GM04504 (cell line): Measurements from ENCODE around the gene TRAF6.
"Not testable (repeated sequence)": the region's sequence is repeated elsewhere in the genome, so short reads cannot be mapped to it uniquely, and the experiment has no call there.

Experiments
- DNase-seq: peaks from one replicate; pipeline ENCODE4 v3.0.0-alpha.2; 2012; ENCODE audit warnings: low read depth

Gene TRAF6

DNA sequence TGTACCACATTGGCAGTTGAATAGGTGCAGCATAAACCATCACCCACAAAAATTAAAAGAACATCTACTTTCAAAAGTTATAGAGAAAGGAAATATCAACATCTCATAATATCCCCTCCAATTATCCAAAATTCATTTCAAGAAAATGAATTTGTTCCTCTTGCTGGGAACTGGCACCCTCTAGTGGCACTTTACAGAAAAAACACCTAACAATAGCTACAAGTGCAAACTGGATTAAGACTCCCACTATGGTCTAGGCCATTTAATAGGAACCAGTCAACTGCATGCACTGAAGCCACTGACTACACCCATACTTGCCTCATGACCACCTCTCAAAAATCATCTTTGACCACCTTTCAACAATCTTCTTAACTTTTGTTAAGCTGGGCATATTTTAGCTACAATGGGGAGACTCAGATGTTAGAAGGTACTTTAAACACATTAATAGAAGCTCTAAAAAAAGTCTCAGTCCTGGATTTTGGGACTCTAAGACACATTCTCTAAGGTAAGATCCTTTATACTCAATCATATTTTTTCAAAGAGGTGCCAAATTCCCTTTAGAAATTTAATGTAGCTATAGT is 17.3 kb downstream of the TRAF6 start:
- no peak for DNase-seq

DNA sequence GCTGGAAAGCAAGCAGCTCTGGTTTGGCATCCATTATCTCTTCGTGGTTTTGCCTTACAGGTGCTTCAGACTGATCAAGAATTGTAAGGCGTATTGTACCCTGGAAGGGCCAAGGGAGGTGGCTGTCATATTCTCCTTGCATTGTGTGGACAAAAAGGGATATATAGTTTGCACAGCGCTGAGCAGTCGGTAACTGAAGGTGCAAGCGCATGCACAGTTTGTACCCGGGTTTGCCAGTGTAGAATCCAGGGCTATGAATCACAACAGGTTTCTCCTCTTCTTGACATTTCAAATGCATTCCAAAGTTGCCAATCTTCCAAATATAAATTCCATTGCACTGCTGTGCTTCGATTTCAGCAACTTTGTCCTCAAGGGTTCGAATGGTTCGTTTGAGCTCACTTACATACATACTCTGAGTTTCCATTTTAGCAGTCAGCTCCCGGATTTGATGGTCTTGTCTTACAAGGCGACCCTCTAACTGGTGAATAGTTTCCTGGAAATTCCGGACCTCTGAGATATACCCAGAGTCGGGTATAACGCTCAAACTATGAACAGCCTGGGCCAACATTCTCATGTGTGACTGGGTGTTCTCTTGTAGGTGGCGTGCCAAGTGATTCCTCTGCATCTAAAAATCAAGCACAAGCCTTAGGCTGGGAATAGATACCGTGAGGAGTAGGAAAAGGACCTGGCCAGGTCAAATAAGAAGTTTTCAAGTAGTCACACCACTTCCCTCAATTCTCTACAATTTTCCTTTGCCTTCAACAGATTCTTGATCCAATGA is 19.9 kb downstream of the TRAF6 start:
- DNase-seq: no peak

DNA sequence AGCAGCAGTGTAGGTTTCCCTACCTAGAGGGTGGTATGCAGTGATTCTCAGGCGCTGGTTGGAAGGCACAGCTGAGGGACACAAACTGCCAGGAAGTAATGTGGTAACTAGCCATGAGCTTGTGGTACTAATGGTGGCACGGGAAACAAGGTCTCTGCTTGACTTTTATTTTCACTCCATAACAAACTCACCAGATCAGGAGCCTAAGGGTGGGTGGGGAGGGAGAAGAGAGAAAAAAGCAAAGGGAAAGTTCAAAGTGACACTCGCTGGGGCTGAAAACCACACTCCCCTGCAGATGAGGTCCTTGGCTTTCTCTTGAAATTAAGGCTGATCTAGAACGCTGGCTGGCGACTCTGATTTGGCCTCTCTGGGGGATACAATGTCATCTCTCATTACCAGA is 22.0 kb downstream of the TRAF6 start:
- no peak for DNase-seq

DNA sequence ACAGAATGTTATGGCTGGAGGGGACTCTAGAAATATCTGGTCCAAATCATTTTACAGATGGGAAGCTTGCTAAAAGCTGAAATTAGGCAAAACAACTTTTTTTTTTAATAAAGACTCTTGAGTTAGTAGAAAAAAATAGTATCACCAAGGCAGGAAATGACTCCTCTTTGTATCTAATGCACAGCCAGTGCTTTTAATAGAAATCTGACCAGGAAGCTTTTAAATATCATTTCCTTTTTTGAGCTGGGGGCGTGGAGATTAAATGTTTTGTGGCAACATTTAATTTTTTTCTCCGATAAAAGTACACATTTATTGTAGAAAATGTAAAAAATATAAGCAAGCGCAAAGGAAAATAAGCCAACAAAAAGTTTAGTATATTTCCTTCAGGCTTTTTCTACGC is 22.5 kb downstream of the TRAF6 start:
- DNase-seq: no peak

DNA sequence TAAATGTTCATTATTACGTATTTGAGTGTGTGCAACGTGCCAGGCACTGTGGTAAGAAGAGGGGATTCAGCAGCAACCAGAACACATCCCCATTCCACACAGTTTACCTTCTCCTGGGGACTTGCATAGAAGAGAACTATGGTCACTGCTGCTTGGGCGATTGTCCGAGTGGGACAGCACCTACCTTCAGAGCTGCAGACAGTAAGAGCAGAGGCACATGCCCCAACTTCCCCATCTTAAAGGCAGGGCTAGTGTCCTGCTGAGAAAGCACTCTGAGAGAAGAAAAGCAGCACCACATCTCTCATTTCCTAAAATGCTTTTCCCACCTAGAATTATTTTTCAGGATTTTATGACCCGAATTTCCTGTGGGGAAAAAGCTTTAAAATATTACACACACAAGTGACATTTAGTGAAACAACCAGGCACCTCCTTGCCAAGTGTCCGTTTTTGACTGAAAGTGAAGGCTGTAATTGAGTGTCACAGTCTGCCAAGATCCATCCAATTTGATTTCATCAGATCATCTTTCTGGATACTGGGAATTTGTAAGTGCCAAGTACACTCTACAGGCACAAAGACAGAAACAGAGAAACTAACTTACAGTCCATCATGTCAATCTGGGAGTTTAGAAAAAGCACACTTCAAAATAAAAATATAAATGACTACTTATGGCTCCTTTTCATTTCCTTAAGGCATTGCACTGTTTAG is 24.6 kb downstream of the TRAF6 start:
- no peak for DNase-seq

DNA sequence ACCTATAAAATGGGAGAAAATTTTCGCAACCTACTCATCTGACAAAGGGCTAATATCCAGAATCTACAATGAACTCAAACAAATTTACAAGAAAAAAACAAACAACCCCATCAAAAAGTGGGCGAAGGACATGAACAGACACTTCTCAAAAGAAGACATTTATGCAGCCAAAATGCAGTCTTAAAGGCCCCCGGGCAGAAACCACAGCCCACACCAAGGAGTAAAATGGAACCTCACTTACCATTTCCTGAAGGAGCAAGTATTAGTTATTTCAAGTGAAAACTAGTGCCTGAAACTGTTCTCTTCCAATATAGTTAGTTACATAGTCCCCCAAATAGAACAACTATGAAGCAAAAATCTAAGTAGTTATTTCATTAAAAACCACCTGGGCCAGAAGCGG is 27.0 kb downstream of the TRAF6 start:
- DNase-seq: not testable (repeated sequence)

DNA sequence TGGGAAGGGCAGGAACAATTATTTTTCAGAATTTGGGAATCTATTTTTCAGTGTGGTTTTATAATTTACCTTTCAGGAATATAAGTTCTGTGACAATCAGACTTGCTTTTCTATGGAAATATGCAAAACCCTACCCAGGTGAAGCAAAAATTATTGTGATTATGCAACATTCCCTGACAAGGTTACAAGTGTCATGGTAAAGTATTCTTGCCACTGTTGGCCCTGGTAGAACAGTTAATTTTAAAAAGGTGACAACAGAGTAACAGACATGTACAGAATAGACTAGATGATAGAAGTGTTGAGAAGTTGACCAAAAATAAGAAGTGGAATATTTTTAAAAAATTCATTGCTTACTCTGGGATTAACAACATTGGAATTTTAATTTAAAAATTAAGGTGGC is 29.2 kb downstream of the TRAF6 start:
- no peak for DNase-seq

DNA sequence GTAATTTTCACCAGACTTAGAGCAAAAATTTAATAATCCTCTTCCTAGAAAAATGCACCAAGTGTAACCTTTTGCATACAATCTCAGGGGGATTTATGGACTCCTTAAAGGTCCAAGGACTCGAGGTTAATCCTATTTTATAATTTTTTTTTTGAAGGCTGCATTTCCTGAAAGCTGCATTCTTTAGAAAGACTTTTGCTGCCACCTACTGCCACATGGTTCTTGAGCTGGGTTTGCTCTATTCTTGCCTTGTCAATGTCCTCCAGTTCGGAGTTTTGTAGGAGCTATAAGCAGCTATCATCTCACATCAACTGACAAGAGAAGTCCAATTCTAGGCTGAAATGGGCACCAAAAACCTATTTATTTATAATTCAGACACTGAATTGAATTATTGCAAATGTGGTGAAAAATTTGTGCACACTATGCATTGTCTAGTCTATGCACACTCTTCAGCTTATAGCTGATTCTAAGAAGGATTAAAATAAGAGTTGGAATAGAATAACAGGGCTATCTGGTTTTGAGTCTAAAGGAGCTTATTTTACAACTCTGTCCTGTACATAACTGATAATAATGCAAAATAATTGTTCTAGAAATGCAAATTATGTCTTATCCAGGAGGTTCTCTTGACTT is 31.3 kb downstream of the TRAF6 start:
- DNase-seq: no peak

DNA sequence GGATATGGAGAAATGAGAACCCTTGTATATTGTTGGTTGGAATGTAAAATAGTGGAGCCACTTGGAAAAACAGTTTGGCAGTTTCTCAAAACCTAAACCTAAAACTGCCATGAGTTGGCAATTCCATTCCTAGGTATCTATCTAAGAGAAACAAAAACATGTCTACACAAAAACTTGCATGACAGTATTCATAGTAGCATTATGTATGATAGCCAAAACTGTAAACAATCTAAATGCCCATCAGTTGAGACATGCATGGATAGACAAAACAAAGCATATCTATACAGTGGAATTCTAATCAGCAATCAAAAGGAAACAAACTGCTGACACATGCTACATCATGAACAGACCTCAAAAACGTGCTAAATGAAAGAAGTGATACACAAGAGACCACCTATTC is 34.9 kb downstream of the TRAF6 start:
- no peak for DNase-seq

DNA sequence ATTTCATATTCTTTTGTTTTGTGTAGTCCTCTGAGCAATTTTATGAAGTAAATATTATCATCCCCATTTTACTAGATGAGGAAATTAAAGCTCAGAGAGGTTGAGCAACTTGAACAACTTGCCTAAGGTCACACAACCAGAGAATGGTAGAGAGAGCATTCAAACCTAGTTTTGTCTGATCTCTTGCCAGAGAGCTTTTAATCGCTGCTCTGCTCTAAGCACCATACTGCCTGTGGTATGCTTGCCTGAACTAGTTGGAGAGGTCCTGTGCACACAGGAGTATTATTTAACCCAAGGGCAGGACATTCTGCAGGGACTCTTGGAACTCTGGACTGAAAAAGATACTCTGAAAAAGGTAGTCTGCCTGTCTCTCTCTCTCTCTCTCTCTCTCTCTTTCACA is 38.5 kb downstream of the TRAF6 start:
- no peak for DNase-seq

DNA sequence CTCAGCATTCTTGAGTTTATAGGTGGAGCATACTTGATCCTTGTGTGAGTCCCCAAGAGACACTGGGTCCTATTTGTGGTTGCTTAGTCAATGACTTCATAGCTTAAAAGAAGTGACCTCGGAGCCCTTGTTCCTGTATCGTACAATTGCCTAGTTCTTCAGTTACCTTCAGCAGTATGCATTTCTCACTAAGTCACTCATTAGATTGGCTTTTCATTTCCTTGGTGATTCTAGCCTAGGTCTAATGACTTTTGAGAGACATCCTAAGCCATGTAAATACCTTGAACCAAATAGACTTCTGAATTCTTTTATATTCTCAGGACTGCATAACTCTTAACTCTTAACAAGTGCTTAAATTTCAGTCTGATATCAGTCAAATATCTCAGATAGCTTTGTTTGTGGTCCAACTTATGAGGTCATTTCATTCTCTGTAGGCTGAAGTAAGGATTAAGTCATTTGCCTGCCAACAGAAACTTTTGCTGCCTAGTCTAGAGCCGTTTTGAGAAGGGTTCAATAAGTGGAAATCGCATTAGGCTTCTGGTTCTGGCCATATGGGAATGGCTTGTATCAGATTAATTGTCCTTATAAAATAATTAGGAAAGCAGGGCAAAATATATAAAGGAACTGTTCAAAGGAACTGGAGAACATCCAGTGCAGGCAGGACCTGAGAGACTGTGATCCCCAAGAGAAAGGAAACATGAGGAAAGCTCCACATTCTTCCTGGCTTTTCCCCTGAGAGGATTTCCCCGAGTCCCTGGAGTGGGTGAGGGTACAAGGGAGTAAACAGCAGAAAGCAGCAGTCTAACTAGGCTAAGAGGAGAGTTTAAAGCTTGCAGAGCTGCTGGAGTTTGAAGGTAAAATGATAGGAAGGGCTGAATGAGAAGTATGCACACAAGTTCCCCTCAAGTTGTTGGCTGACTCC is 39.9 kb downstream of the TRAF6 start:
- no peak for DNase-seq

DNA sequence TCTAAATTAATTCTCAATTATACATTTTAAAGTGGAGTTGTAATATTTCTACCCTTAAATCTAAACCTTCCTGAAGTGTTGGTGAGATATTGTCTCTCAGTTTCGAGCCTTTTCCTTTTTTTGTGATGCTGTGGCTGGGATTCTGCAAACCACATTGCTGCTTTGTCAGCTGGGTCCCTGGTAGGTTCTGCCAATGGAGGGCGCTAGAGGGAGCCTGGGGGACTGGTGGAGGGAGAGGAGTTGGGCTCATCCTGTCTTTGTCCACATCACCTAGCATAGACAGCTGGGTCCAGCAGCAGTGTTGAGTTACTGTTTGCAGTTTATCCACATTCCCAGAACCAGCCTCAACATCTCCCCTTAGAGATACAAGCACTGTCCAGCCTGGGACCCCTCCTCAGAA is 41.0 kb downstream of the TRAF6 start:
- DNase-seq: no peak

DNA sequence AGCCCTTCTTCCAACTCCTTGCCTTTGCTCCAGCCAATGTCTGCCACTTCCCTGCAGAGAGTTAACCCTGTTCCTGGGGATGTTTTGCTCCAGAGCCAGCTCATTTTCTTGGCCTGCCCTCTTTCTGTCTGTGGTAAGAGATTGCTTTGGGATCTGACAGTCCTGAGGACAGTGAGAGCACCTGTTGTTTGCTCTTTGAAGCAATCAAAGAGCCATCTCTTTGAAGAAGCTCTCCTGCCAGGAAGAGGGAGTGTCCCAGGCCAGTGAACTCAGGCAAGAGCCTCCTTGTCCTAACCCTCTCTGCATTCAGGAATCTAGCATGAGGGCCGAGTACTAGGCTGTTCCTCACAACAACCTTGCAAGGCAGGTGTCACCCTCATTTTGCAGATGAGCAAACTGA is 42.2 kb downstream of the TRAF6 start:
- DNase-seq: no peak

DNA sequence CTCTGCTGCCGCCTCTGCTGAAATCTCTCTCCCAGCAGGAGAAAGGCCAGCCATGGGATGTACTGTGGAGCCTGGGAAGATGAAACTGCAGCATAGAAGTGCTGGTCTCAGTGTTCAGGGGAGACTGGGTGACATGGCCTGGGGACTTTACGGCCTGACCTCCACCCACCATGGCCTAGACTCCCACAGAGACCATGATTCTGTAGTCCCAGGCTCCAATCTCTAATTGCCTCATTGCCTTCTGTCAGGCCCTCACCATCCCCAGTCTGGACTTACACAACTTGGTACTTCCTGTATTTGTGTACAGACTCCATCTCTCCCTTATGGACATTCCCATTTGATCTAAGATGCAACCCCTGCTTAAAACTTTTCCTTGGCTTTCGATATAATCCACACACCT is 43.1 kb downstream of the TRAF6 start:
- no peak for DNase-seq

DNA sequence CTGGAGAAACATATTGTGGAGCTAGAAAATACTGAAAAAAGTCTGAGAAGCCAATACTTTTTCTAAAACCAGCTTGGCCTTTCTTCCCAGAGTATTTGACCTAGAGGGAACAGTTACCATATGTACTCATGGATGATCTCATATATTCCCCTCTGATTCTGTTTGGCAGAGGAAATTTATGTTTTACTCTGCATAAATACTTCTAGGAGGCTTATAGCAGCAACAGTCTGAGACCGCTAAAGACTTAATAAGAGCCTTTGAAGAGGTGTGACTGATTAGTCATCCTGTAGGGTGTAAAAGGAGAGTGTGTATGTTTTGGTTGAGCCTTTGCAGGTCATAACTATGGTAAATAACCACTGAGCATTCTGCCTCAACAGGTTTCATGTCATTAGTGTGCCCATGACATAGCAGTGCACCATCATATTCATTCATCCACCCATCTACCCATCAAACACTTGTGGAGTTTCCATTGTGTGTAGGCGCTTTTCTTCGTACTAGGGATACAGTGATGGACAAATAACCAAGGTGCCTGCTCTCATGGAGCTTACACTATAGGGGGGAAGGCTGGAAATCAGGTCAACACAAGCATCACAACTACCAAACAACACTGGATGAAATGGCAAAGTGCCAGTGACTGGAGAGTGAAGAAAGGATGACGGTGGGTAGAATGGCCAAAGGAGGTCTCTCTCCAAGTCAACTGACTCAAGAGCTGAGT is 44.5 kb downstream of the TRAF6 start:
- DNase-seq: no peak

DNA sequence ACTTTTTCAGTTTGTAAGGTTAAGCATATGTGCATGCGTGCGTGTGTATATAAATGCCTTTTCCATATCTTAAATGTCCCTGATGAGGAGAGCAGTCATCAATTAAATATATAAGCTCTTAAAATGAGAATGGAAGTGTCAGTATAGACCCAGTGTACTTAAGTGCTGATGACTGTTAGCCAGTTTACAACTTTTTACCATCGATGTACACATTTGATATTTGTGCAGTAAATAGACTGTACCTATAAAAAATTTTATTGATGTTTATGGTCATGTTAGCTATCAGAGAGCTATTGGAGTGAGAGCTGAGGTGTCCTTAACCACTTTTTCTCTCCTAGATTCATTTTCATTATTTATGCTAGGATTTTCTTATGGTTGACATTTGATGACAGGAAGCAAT is 45.4 kb downstream of the TRAF6 start:
- DNase-seq: no peak

DNA sequence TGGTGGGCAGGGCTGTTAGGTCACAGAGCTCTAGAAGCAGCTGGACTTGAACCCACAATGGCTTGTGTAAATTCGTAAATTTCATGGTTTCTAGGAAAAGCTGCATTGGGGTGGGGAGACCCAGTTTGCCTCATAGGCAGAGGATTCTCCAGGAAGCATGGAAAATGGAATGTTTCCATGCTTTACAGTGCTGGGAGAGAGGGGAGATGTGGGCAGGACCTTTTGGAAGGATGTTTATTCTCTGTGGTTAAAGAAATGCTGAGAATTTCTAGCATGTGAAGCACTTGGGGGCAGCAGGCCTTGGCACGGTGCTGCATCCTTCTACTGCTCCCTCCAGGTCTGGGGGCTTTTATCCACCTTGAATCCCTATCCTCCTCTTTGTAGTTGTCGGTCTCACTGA is 46.3 kb downstream of the TRAF6 start:
- no peak for DNase-seq

DNA sequence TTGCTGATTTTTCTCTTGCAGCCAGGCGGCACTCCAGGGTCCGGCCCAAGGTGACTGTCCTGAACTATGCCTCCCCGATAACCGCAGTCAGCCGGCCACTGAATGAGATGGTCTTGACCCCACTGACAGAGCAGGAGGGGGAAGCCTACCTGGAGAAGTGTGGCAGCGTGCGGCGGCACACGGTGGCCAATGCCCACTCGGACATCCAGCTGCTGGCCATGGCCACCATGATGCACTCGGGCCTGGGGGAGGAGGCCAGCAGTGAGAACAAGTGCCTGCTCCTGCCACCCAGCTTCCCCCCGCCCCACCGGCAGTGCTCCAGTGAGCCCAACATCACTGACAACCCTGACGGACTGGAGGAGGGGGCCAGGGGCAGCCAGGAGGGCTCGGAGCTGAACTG is 47.8 kb downstream of the TRAF6 start:
- DNase-seq: no peak

DNA sequence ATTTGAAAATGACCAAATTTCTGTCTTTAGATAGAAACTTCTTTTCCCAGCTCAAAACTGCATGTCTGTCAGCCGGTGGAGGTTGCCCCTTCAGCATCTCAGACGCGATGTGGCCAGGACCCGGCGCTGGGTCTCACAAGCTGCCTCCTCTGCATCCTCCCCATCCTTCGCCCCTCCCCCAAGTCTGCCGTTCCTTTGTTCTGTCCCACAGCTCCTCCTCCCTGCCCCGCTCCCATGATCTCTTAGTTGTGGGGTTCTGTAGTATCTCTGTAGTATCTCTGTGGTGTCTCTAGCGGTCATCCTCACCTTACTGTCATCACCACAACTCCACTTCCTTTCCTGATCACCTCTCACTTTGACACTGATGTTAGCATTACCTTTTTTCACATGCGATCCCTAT is 49.9 kb downstream of the TRAF6 start:
- no peak for DNase-seq

DNA sequence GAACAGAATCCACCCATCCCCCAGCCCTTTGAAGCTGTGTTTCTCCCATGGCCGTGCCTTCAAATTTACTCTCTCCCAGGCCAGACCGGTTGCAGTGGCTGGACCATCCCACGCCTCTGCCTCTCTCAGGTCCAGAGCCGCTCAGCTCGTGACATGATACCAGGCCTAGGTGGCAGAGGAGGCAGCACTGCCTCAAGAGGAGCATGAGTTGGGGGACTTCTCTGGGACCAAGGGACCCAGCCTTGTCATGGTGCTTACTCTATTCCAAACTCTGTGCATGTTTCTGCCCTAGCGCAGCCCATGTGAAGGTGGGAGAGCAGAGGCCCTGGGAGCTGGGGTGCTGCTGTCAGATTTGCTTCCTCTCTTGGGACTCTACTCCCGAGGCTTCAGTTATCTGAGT is 51.0 kb downstream of the TRAF6 start:
- no peak for DNase-seq
